ENCODE measurements around the gene SPRR5. TPM values are rescaled to one million over a fixed set of nuclear protein-coding genes. Genes with fewer than 3 reads are reported as not detected.

The SPRR5 gene
- total RNA-seq, 1 donor from 2014 or later = not detected

DNA sequence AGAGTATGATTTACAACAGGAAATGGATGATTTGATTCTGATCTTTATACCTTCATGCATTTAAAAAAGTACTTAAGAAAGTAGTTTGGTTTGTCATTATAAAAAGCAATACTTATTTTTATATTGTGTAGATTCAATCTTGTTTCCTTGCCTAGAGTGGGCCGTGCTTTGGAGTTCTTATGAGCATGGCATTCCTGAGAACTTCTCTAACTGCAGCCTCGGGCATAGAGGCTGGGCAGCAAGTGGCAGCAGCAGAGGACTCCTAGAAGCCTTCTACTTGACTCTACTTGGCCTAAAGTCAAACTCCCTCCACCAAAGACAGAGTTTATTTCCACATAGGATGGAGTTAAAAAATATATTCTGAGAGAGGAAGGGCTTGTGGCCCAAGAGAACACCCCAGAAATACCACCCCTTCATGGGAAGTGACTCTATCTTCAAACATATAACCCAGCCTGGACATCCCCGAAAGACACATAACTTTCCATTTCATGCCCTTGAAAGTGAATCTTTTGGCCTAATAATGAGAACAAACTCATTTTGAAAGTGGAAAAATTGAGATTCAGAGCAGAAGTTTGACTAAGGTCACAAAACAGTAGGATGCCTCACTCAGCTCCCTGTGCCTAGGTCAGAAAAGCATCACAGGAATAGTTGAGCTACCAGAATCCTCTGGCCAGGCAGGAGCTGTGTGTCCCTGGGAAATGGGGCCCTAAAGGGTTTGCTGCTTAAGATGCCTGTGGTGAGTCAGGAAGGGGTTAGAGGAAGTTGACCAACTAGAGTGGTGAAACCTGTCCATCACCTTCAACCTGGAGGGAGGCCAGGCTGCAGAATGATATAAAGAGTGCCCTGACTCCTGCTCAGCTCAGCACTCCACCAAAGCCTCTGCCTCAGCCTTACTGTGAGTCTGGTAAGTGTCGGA, 39.1 kb upstream of the SPRR5 start, which contains the start of gene IVL:
Gene IVL (plus strand): TSS at position 861 of the 916 bp plus-strand sequence. CDS start 1,252 bp downstream, outside the sequence.
- Histone ChIP-seq H3K9ac (ENCODE audit: low read length) (no peak within 1 kb of the TSS), H2AFZ (ENCODE audit: low read depth, low read length) (no peak within 1 kb of the TSS), H3K4me2 (ENCODE audit: low read length) (no peak within 1 kb of the TSS), H3K36me3 (ENCODE audit: insufficient read depth, low read length) (no peaks in the 10 kb centered on the region), H3K4me3 (ENCODE audit: insufficient read depth, low read depth, low read length) (no peak within 1 kb of the TSS), H3K4me1 (ENCODE audit: insufficient read depth, low read length) (peaks cover 4% of the 10 kb centered on the region), H3K27ac (ENCODE audit: low read depth, low read length) (no peak within 1 kb of the TSS), H4K20me1 (ENCODE audit: insufficient read depth, low read length) (no peaks in the 10 kb centered on the region), H3K9me3 (ENCODE audit: insufficient read depth, low read depth, low read length) (no peaks in the 10 kb centered on the region), H3K79me2 (ENCODE audit: insufficient read depth, low read length) (no peaks in the 10 kb centered on the region), H3K27me3 (ENCODE audit: insufficient read depth, low read length) (no peaks in the 10 kb centered on the region)
- peaks cover 8% of the 10 kb centered on the region for H3K9me3 Mint-ChIP-seq (ENCODE audit: unreplicated experiment)
- DNase-seq (ENCODE audit: low read depth) (no peak), FAIRE-seq (no peak)
- H3K27me3 Mint-ChIP-seq (ENCODE audit: low read depth, unreplicated experiment) = peaks cover 31% of the 10 kb centered on the region
- TF ChIP-seq, protein P1, sequence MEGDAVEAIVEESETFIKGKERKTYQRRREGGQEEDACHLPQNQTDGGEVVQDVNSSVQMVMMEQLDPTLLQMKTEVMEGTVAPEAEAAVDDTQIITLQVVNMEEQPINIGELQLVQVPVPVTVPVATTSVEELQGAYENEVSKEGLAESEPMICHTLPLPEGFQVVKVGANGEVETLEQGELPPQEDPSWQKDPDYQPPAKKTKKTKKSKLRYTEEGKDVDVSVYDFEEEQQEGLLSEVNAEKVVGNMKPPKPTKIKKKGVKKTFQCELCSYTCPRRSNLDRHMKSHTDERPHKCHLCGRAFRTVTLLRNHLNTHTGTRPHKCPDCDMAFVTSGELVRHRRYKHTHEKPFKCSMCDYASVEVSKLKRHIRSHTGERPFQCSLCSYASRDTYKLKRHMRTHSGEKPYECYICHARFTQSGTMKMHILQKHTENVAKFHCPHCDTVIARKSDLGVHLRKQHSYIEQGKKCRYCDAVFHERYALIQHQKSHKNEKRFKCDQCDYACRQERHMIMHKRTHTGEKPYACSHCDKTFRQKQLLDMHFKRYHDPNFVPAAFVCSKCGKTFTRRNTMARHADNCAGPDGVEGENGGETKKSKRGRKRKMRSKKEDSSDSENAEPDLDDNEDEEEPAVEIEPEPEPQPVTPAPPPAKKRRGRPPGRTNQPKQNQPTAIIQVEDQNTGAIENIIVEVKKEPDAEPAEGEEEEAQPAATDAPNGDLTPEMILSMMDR (IDR thresholded peaks at IDR 0.05; ENCODE audit: insufficient read depth, low read depth, low read length) = no peak
- no peak for TF ChIP-seq EZH2 (IDR thresholded peaks at IDR 0.05; ENCODE audit: insufficient read depth, low read length)
- no peaks in the 10 kb centered on the region for H3K36me3 Mint-ChIP-seq (ENCODE audit: low read depth, unreplicated experiment)
- peaks cover 41% of the 10 kb centered on the region for H3K4me1 Mint-ChIP-seq (ENCODE audit: low read depth, unreplicated experiment)
- H3K27ac Mint-ChIP-seq (ENCODE audit: unreplicated experiment) = peak within 1 kb of the TSS; percentile 98
- H3K4me3 Mint-ChIP-seq (ENCODE audit: unreplicated experiment) = no peak within 1 kb of the TSS

GRCh38 chr1:152909206-152909605, 37.8 kb upstream of the SPRR5 start:
- no peaks in the 10 kb centered on the region for H3K36me3 Mint-ChIP-seq (ENCODE audit: low read depth, unreplicated experiment)
- H3K27me3 ChIP-seq (ENCODE audit: insufficient read depth, low read length) = no peaks in the 10 kb centered on the region
- H3K27me3 Mint-ChIP-seq (ENCODE audit: low read depth, unreplicated experiment) = peaks cover 32% of the 10 kb centered on the region
- TF ChIP-seq, protein P1 (IDR thresholded peaks at IDR 0.05; ENCODE audit: insufficient read depth, low read depth, low read length) = no peak
- TF ChIP-seq EZH2 (IDR thresholded peaks at IDR 0.05; ENCODE audit: insufficient read depth, low read length) = no peak
- H3K4me1 Mint-ChIP-seq (ENCODE audit: low read depth, unreplicated experiment) = peaks cover 42% of the 10 kb centered on the region
- H3K4me2 ChIP-seq (ENCODE audit: low read length) = no peak overlapping the region
- no peaks in the 10 kb centered on the region for H3K9me3 ChIP-seq (ENCODE audit: insufficient read depth, low read depth, low read length)
- no peak overlapping the region for H3K4me3 Mint-ChIP-seq (ENCODE audit: unreplicated experiment)
- no peak overlapping the region for H3K4me3 ChIP-seq (ENCODE audit: insufficient read depth, low read depth, low read length)
- no peak overlapping the region for H3K27ac ChIP-seq (ENCODE audit: low read depth, low read length)
- H4K20me1 ChIP-seq (ENCODE audit: insufficient read depth, low read length) = no peaks in the 10 kb centered on the region
- no peaks in the 10 kb centered on the region for H3K36me3 ChIP-seq (ENCODE audit: insufficient read depth, low read length)
- no peak for DNase-seq (ENCODE audit: low read depth)
- no peak overlapping the region for H3K9ac ChIP-seq (ENCODE audit: low read length)
- H2AFZ ChIP-seq (ENCODE audit: low read depth, low read length) = no peak overlapping the region
- no peak for FAIRE-seq
- peak overlapping the region; percentile 38 for H3K27ac Mint-ChIP-seq (ENCODE audit: unreplicated experiment)
- peaks cover 8% of the 10 kb centered on the region for H3K9me3 Mint-ChIP-seq (ENCODE audit: unreplicated experiment)
- peaks cover 4% of the 10 kb centered on the region for H3K4me1 ChIP-seq (ENCODE audit: insufficient read depth, low read length)
- no peaks in the 10 kb centered on the region for H3K79me2 ChIP-seq (ENCODE audit: insufficient read depth, low read length)

- Histone ChIP-seq H3K9me3 (ENCODE audit: insufficient read depth, low read depth, low read length) (no peaks in the 10 kb centered on the region), H4K20me1 (ENCODE audit: insufficient read depth, low read length) (no peaks in the 10 kb centered on the region), H2AFZ (ENCODE audit: low read depth, low read length) (no peak overlapping the region), H3K4me1 (ENCODE audit: insufficient read depth, low read length) (no peaks in the 10 kb centered on the region), H3K4me3 (ENCODE audit: insufficient read depth, low read depth, low read length) (no peak overlapping the region), H3K9ac (ENCODE audit: low read length) (no peak overlapping the region), H3K36me3 (ENCODE audit: insufficient read depth, low read length) (no peaks in the 10 kb centered on the region), H3K27ac (ENCODE audit: low read depth, low read length) (no peak overlapping the region), H3K79me2 (ENCODE audit: insufficient read depth, low read length) (no peaks in the 10 kb centered on the region), H3K27me3 (ENCODE audit: insufficient read depth, low read length) (no peaks in the 10 kb centered on the region), H3K4me2 (ENCODE audit: low read length) (no peak overlapping the region)
- no peaks in the 10 kb centered on the region for H3K36me3 Mint-ChIP-seq (ENCODE audit: low read depth, unreplicated experiment)
- no peak overlapping the region for H3K4me3 Mint-ChIP-seq (ENCODE audit: unreplicated experiment)
- DNase-seq (ENCODE audit: low read depth) (no peak), FAIRE-seq (no peak)
- peaks cover 32% of the 10 kb centered on the region for H3K27me3 Mint-ChIP-seq (ENCODE audit: low read depth, unreplicated experiment)
- peaks cover 16% of the 10 kb centered on the region for H3K4me1 Mint-ChIP-seq (ENCODE audit: low read depth, unreplicated experiment)
- H3K27ac Mint-ChIP-seq (ENCODE audit: unreplicated experiment) = no peak overlapping the region
- TF ChIP-seq EZH2 (IDR thresholded peaks at IDR 0.05; ENCODE audit: insufficient read depth, low read length) = no peak
- TF ChIP-seq, protein P1 (IDR thresholded peaks at IDR 0.05; ENCODE audit: insufficient read depth, low read depth, low read length) = no peak
- peaks cover 8% of the 10 kb centered on the region for H3K9me3 Mint-ChIP-seq (ENCODE audit: unreplicated experiment)
Observed at GRCh38 chr1:152912471-152912870, 34.5 kb upstream of the SPRR5 start.
